Endothelial cell of umbilical vein (primary cell): Measurements from ENCODE around the gene VPS16. TPM values are rescaled to one million over a fixed set of nuclear protein-coding genes. Genes with fewer than 3 reads are reported as not detected.

ENCODE experiments used
- BruUV-seq: library from RNA; stranded (reverse); fragments of 400-500 nt; replicated peaks from 2 replicates; lab custom pipeline; 2021; lab: Mats Ljungman, UMichigan
- CTCF ChIA-PET: fragments of 300-600, 350-600 bp; sonication (Branson Sonifier 250); formaldehyde crosslinking; loops from one replicate; lab custom pipeline; 2021; ENCODE audit warnings: antibody characterized with exemption, inconsistent platforms; lab: Charles Lee
- POLR2A ChIA-PET: fragments of 300-600, 350-600 bp; sonication (Branson Sonifier 250); formaldehyde crosslinking; loops from one replicate; lab custom pipeline; 2021; ENCODE audit warnings: antibody characterized with exemption, inconsistent platforms; lab: Charles Lee
- DNase-seq: peaks from one replicate; pipeline ENCODE4 v3.0.0-alpha.2; 2011; ENCODE audit warnings: low read depth, low spot score
- FAIRE-seq: peaks from 2 replicates; lab custom pipeline; 2011; peaks lifted over from hg19 to GRCh38; lab: Jason Lieb, UNC
- H2AFZ ChIP-seq: 2 replicates; pipeline ENCODE4 v1.6.0; 2012; ENCODE audit warnings: low read depth, low read length, control low read depth, inconsistent platforms
- H3K27ac ChIP-seq: 2 replicates; pipeline ENCODE4 v1.5.1; 2011; ENCODE audit warnings: low read depth, mild to moderate bottlenecking, control low read depth, low read length, moderate library complexity; ENCODE audit not compliant: insufficient read depth
- H3K27me3 ChIP-seq, 2 experiments: 2 replicates each; pipeline versions ENCODE4 v1.6.0 to v1.6.1; 2011; ENCODE audit warnings: low read length in 2 of 2, mixed read lengths in 1 of 2; ENCODE audit not compliant: control insufficient read depth in 2 of 2, insufficient read depth in 2 of 2
- H3K36me3 ChIP-seq, 2 experiments: 2 replicates in 1 of 2; 3 replicates in 1 of 2; pipeline ENCODE4 v1.5.1; 2011; ENCODE audit warnings: low read length in 2 of 2, mild to moderate bottlenecking in 1 of 2, moderate library complexity in 1 of 2; ENCODE audit not compliant: control insufficient read depth in 2 of 2, insufficient read depth in 2 of 2; ENCODE audit errors: extremely low read depth in 1 of 2
- H3K4me1 ChIP-seq: 3 replicates; pipeline ENCODE4 v1.5.1; 2011; ENCODE audit warnings: mild to moderate bottlenecking, low read length; ENCODE audit not compliant: control insufficient read depth, insufficient read depth; ENCODE audit errors: extremely low read depth
- H3K4me2 ChIP-seq: 2 replicates; pipeline ENCODE4 v1.6.1; 2011; ENCODE audit warnings: low read length, control low read depth, mixed read lengths; ENCODE audit not compliant: insufficient read depth
- H3K4me3 ChIP-seq, 3 experiments: fragments of 200-600 bp in 1 of 3; sonication (generic), shearing (Covaris generic) in 1 of 3; replicated peaks in 1 of 3; 2 replicates each; pipeline ENCODE4 v1.5.1; 2011 to 2016; ENCODE audit warnings: control low read depth in 3 of 3, low read length in 3 of 3, mild to moderate bottlenecking in 2 of 3, inconsistent platforms in 1 of 3, low read depth in 1 of 3, moderate library complexity in 1 of 3; ENCODE audit not compliant: insufficient read depth in 1 of 3
- H3K79me2 ChIP-seq: 2 replicates; pipeline ENCODE4 v1.6.0; 2012; ENCODE audit warnings: low read length, inconsistent platforms; ENCODE audit not compliant: control insufficient read depth, insufficient read depth
- H3K9ac ChIP-seq: replicated peaks from 2 replicates; pipeline ENCODE3; 2011; ENCODE audit warnings: low read length, control low read depth; ENCODE audit not compliant: insufficient read depth; ENCODE audit errors: extremely low read depth
- H3K9me1 ChIP-seq: replicated peaks from 3 replicates; pipeline ENCODE4 v1.6.0; 2011; ENCODE audit warnings: mild to moderate bottlenecking, low read length; ENCODE audit not compliant: control insufficient read depth, insufficient read depth; ENCODE audit errors: extremely low read depth
- H3K9me3 ChIP-seq: replicated peaks from 2 replicates; pipeline ENCODE4 v1.5.1; 2012; ENCODE audit warnings: low read length, inconsistent platforms; ENCODE audit not compliant: control insufficient read depth, insufficient read depth
- H4K20me1 ChIP-seq: replicated peaks from 2 replicates; pipeline ENCODE3; 2011; ENCODE audit warnings: mild to moderate bottlenecking, low read length; ENCODE audit not compliant: control insufficient read depth, insufficient read depth; ENCODE audit errors: extremely low read depth
- EZH2 ChIP-seq: IDR thresholded peaks from 2 replicates; pipeline ENCODE4 v1.6.1; 2012; ENCODE audit warnings: borderline replicate concordance, low read depth, mild to moderate bottlenecking, moderate library complexity, low read length, inconsistent platforms; ENCODE audit not compliant: severe bottlenecking
- FOS ChIP-seq: IDR thresholded peaks from 2 replicates; pipeline ENCODE4 v1.6.1; 2011; ENCODE audit warnings: mild to moderate bottlenecking, low read length, moderate library complexity, borderline replicate concordance; ENCODE audit not compliant: insufficient read depth
- GATA2 ChIP-seq: IDR thresholded peaks from 2 replicates; pipeline ENCODE4 v1.7.0; 2011; ENCODE audit warnings: low read depth, mild to moderate bottlenecking, moderate library complexity, mixed read lengths, low read length; ENCODE audit not compliant: insufficient read length, insufficient read depth
- JUN ChIP-seq: IDR thresholded peaks from 2 replicates; pipeline ENCODE4 v1.6.1; 2011; ENCODE audit warnings: borderline replicate concordance, low read depth; ENCODE audit not compliant: insufficient read length, insufficient read depth
- MAX ChIP-seq: IDR thresholded peaks from 2 replicates; pipeline ENCODE4 v1.6.1; 2011; ENCODE audit not compliant: insufficient read depth, insufficient read length
- MYC ChIP-seq: IDR thresholded peaks from one replicate; pipeline ENCODE4 v1.6.1; 2011; ENCODE audit warnings: mild to moderate bottlenecking, low read depth, low read length
- POLR2A ChIP-seq: IDR thresholded peaks from 2 replicates; pipeline ENCODE4 v1.6.1; 2012; ENCODE audit warnings: low read depth, mild to moderate bottlenecking, control low read depth, low read length
- POLR2AphosphoS5 ChIP-seq: IDR thresholded peaks from 2 replicates; pipeline ENCODE4 v1.6.1; 2012; ENCODE audit warnings: low read depth, mild to moderate bottlenecking, control low read depth, low read length, moderate library complexity; ENCODE audit not compliant: insufficient read depth
- dilution Hi-C: fragments of 300-500 bp; cut with MboI; formaldehyde crosslinking; loops from one replicate; pipeline ENCODE4 v1.15.0; 2019; ENCODE audit warnings: low sequenced_read_pairs; ENCODE audit not compliant: extremely low pct_ligation_motif_present
- intact Hi-C: fragments of 100-400 bp; cut with micrococcal nuclease; formaldehyde crosslinking; loops from one replicate; pipeline ENCODE4 v1.10.0; 2022
- polyA plus RNA-seq, 4 experiments: library from polyadenylated mRNA; depleted of rRNA in 3 of 4; stranded (reverse) in 3 of 4; unstranded in 1 of 4; fragments of >200 nt; gene quantifications; 2 replicates each; pipeline versions ENCODE4 v1.2.1 to v1.2.3, GENCODE V29; 2011 to 2012; ENCODE audit warnings: missing spikeins in 1 of 4
- total RNA-seq: library from RNA; stranded (reverse); gene quantifications from 2 replicates; pipeline ENCODE4 v1.2.3, GENCODE V29; 2021
- TF ChIP-seq, protein P1 (sequence below), 2 donors: IDR thresholded peaks; 1 replicate in 1 of 2; 2 replicates in 1 of 2; pipeline ENCODE4 v1.5.1; 2011; ENCODE audit warnings: low read length in 2 of 2, mild to moderate bottlenecking in 2 of 2, moderate library complexity in 2 of 2, control low read depth in 1 of 2, inconsistent platforms in 1 of 2, low read depth in 1 of 2; ENCODE audit not compliant: insufficient read depth in 1 of 2; ENCODE audit errors: extremely low read depth in 1 of 2

The VPS16 gene
- total and polyA plus RNA-seq, 2 donors (not counting 3 experiments of a cell fraction or from before 2014, with no cell fraction given) = 37.6 to 42.3 TPM

DNA sequence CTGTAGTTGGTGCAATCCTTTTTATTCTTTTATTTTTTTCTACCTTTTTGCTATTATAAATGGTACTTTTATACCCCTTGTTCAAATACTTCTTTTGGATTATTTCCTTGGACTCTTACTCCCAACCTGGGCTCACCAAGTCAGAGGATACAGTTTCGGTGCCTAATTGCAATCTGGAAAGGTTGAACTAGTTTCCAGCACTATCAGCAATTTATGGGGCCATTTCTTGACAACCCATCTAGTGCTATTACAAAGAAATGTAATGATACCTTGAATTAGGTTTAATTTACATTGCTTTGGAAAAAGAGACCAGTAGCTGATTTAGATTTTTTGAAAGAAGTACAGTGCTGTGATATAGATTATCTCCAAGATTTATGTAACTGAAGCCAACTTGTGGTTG is 38.0 kb downstream of the VPS16 start:
- no peak overlapping the region for H3K27ac ChIP-seq
- H3K36me3 ChIP-seq = no peaks in the 10 kb centered on the region
- ChIA-PET POLR2A (no interaction called here), CTCF (interaction anchor here (1.8 kb wide), 1 partner anchor 10 kb away, joined by 5 read pairs; no protein-coding TSS in a partner anchor)
- BruUV-seq = no TSS peak
- DNase-seq = no peak
- H2AFZ ChIP-seq = no peak overlapping the region
- no peak for FAIRE-seq
- H3K4me2 ChIP-seq = no peak overlapping the region
- dilution Hi-C loops = no loop called here
- H3K9ac ChIP-seq = no peak overlapping the region
- peaks cover 6% of the 10 kb centered on the region for H3K4me1 ChIP-seq
- TF ChIP-seq EZH2 (no peak), JUN (no peak), POLR2AphosphoS5 (no peak), FOS (no peak), MAX (no peak), POLR2A (no peak), MYC (no peak), GATA2 (no peak)
- TF ChIP-seq, protein P1, sequence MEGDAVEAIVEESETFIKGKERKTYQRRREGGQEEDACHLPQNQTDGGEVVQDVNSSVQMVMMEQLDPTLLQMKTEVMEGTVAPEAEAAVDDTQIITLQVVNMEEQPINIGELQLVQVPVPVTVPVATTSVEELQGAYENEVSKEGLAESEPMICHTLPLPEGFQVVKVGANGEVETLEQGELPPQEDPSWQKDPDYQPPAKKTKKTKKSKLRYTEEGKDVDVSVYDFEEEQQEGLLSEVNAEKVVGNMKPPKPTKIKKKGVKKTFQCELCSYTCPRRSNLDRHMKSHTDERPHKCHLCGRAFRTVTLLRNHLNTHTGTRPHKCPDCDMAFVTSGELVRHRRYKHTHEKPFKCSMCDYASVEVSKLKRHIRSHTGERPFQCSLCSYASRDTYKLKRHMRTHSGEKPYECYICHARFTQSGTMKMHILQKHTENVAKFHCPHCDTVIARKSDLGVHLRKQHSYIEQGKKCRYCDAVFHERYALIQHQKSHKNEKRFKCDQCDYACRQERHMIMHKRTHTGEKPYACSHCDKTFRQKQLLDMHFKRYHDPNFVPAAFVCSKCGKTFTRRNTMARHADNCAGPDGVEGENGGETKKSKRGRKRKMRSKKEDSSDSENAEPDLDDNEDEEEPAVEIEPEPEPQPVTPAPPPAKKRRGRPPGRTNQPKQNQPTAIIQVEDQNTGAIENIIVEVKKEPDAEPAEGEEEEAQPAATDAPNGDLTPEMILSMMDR (IDR thresholded peaks at IDR 0.05; ENCODE audit: extremely low read depth in 1 of 2, insufficient read depth in 1 of 2, low read depth in 1 of 2, low read length in 2 of 2) = no peak
- no peak overlapping the region for H3K4me3 ChIP-seq
- no peaks in the 10 kb centered on the region for H3K27me3 ChIP-seq
- intact Hi-C loops = no loop called here
- no peaks in the 10 kb centered on the region for H3K9me3 ChIP-seq
- H3K9me1 ChIP-seq = no peaks in the 10 kb centered on the region
- no peaks in the 10 kb centered on the region for H4K20me1 ChIP-seq
- H3K79me2 ChIP-seq = peaks cover 78% of the 10 kb centered on the region
